UCSD-AML1 (cell line): ENCODE results near the gene G6PC2.
"Not testable (repeated sequence)": the region's sequence is repeated elsewhere in the genome, so short reads cannot be mapped to it uniquely, and the experiment has no call there.

Source experiments
- DNase-seq: peaks from one replicate; lab custom pipeline; 2025; ENCODE audit not compliant: unreplicated experiment; lab: John Stamatoyannopoulos, UW

The G6PC2 gene

GRCh38 chr2:168901003-168901402, at the start of gene G6PC2:
Gene G6PC2 (plus strand): TSS chr2:168901291. CDS start chr2:168901332, 41 bp downstream.
- DNase-seq: no peak

GRCh38 chr2:168851674-168852320, 49.3 kb upstream of the G6PC2 start:
- peak; percentile 30 for DNase-seq

GRCh38 chr2:168852481-168852880, 48.6 kb upstream of the G6PC2 start:
- DNase-seq: no peak

- DNase-seq: no peak
These were observed 47.6 kb upstream of the G6PC2 start for GRCh38 chr2:168853471-168853870.

GRCh38 chr2:168854651-168855050, 46.4 kb upstream of the G6PC2 start:
- no peak for DNase-seq

GRCh38 chr2:168855601-168856000, 45.5 kb upstream of the G6PC2 start:
- no peak for DNase-seq

- DNase-seq: no peak
These were observed 42.9 kb upstream of the G6PC2 start for GRCh38 chr2:168858146-168858545.

- not testable (repeated sequence) for DNase-seq
These were observed 33.9 kb upstream of the G6PC2 start for GRCh38 chr2:168867164-168867563.

- not testable (repeated sequence) for DNase-seq
These were observed 30.7 kb upstream of the G6PC2 start for GRCh38 chr2:168870369-168870768.

GRCh38 chr2:168870824-168871223, 30.3 kb upstream of the G6PC2 start:
- DNase-seq: not testable (repeated sequence)

- no peak for DNase-seq
These were observed 26.6 kb upstream of the G6PC2 start for GRCh38 chr2:168874368-168875054.

- DNase-seq: not testable (repeated sequence)
These were observed 18.9 kb upstream of the G6PC2 start for GRCh38 chr2:168882163-168882562.

- no peak for DNase-seq
These were observed 16.1 kb upstream of the G6PC2 start for GRCh38 chr2:168884975-168885374.

- no peak for DNase-seq
These were observed 11.5 kb upstream of the G6PC2 start for GRCh38 chr2:168889635-168890005.

GRCh38 chr2:168890006-168890782, 10.9 kb upstream of the G6PC2 start, which contains the start of gene SPC25:
Gene SPC25 (minus strand): TSS chr2:168890430. CDS start chr2:168889519, 911 bp downstream.
- peak; percentile 82 for DNase-seq

GRCh38 chr2:168892327-168892726, 8.8 kb upstream of the G6PC2 start:
- no peak for DNase-seq

GRCh38 chr2:168894101-168894500, 7.0 kb upstream of the G6PC2 start:
- no peak for DNase-seq

GRCh38 chr2:168894720-168895119, 6.4 kb upstream of the G6PC2 start:
- no peak for DNase-seq

GRCh38 chr2:168895771-168896170, 5.3 kb upstream of the G6PC2 start:
- no peak for DNase-seq

GRCh38 chr2:168896783-168897182, 4.3 kb upstream of the G6PC2 start:
- no peak for DNase-seq

GRCh38 chr2:168897449-168897848, 3.6 kb upstream of the G6PC2 start:
- no peak for DNase-seq

- no peak for DNase-seq
These were observed 2.8 kb downstream of the G6PC2 start for GRCh38 chr2:168903888-168904287.
